Activated CD8-positive, alpha-beta memory T cell treated with anti-CD3 and anti-CD28 coated beads for 48 hours (primary cell): ENCODE data around the gene NTPCR.

Source experiments
- DNase-seq, 3 experiments: peaks; one replicate each; pipeline ENCODE4 v3.0.0-alpha.2; 2020; ENCODE audit warnings: low read depth in 2 of 3, low spot score in 2 of 3

The NTPCR gene

DNA sequence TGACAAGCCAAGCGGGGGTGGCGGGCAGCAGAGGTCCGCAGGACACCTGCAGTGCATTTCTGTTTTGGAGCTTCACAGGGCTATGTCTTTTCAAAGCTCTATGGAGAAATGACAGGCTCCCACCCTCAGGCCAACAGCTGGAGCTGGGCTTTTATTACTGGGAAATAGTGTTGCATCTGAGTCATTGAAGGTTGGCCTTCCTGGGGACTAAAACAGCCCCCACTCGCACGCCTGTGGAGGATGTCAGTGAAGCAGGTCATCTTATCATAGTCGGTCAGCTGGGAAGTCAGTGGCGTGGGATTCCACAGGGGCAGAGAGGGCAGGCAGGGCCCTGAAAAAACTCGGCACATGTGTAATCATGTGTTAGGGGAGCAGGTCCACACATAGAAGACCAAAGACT is 55.3 kb downstream of the NTPCR start:
- no peak for DNase-seq

DNA sequence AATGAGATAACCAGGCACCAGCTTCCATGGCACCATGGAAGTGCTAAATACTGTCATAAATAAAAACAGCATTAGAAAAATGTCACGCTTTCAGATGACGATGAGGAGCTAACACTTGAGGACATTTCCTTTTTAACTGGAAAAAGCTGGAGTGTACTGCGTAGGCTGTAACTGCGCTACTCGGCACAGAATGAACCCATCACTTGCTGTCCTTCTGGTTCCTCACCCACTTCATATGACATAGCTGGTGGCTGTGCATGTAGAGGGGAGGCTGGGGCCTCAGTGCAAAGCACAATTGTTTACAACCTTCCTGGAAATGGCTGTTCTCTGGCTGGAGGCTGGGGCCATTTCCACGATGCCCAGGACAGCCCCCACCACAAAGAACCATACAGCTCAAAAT is 55.7 kb downstream of the NTPCR start:
- DNase-seq, result no peak

DNA sequence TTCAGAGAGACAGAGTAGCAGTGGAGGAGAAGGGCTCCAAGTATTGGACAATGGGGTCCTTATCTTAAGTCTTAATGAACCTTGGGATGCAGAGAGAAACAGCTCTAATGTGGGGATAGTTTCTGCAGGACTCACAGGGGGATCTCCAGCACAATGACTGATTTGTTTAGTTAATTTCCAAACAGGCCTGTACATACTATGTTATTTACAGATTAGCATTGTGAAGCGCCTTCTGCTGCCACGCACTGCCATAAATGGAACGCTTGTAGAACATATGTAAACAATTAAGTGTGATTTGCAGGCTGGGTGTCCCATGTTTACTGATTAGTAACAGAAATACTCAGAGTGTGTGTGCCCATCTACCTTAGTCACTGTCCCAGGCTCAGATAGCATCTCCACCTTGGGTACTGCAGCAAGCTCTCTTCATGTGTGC is 56.1 kb downstream of the NTPCR start:
- no peak for DNase-seq

DNA sequence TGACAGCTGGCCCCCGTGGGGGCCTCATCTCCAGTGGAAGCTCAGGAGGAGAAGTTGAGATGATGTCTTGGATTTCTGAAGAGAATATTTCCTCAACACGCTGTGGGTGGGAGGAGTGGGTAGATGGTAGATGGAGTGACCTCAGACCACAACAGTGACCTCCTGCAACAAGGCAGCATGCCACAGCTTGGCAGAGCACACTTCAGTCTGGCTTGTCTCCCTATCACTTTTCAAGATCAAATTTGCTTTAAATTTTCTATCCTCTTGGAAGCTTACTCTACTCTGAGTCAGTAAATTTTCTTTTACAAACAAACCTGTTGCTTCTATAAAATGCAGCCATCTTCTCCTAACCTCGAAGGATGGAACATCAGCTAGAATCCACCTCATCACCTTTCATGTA is 59.7 kb downstream of the NTPCR start:
- no peak for DNase-seq

DNA sequence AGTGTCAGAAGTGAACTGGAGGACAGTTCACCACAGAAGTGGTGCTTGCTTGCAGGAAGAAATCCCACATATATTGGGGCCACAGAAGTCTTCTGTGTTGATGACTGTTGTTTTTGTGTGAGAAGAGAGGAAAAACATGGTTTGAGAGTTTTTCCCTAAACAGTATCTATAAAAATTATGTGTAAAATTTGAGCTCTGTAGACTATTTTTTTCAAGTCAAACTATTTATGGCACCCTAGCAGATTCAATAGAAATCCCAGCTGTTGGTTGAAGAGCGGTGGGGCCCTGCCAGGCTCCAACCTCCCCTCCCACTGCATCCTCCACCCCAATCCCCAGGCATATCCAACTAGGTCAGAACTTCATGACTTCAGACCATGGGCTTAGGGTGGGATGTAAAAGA is 61.6 kb downstream of the NTPCR start:
- DNase-seq, result no peak

DNA sequence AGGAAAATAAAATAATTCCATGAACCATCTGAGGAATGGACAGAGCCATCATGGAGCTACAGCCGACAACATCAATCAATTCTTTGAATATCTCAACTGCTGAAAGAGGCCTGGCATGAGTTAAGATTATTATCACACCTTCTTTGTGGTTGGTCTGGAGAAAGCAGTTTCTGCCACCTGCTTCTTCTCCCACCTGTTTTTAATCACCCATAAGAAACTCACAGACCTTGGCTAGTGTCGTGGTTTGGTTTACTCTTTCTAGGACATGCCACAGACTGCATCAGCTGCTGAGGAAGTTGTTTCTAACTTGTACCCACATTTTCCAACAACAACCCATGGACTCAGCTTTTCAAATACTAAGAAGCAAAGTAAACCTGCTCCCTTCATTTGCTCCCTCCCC is 65.6 kb downstream of the NTPCR start:
- no peak for DNase-seq

DNA sequence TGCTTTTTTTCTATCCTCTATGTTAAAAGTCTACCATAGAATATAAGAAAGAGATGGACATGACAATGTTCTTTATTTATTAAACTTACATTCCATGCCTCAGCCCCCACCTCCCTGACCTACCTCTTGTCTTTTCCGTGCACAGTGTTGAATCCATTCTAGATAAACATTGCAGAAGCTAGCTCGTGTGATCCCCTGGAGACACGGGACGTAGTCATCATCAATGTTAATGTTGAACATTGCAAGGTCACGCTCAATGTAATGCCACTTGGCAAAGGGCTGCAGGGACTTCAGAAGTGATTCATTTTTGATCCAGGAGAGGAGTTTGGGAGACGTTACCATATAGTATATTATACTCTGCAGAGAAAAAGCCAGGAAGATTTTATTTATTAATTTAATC is 66.4 kb downstream of the NTPCR start:
- no peak for DNase-seq

DNA sequence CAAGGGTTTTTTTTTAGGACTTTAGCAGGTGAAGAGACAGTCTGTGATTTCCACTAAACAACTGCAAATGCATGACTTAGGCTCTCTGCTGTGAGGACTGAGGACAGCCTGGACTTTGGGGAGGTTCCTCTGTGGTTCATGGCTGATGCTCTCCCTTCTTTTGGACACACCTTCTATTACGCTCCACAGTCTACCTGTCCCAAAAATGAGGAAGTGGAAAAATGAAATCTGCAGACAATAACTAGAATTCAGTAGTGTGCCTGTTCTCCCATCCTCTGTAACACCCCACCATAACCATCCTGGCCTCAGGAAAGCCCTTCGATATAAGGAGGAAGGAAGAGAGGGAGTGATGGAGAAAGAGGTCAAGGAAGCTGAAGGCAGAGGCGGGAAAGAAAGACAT is 68.7 kb downstream of the NTPCR start:
- DNase-seq, result no peak

DNA sequence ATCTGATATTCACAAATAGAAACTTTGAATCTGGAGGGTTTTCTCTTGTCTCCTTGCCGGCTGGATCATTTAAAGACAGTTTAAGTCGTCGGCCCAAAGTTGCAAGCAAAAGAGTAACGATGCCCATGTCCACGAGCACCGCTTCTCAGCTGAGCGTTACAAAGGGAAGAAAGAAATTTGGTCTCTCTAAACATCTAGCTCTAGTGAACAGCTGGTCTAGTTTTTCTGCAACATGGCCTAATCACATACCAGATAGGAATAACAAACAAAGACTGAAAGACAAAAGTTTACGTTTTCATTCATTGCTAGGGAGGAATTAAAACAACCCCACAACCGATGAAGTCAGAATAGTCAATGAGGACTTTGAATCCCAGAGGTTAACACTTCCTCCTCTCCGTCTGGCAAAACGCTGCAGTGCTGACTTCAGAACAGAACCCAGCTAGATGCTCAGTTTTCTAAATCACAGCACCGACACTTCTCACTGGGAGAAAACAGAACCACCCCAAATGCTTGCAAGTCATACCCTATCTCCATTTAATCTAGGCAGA is 69.4 kb downstream of the NTPCR start:
- DNase-seq, result no peak

DNA sequence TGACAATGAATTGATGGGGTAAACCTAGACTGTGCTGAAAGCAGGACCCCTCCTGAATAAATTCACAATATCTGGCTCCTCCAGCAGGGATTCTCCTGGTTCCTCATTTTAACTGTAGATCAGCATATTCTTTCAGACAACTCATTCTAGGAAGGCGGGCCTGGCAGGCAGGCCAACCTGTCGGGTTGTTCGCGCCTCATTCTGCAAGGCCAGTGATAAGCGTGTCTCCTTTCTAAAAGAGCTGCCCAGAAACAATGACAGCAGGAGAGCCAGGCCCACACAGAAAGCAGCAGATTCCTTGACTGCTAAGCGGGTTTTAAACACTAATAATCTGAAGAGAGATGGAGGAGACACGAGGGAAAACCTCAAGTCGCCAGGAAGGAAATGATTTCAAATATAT is 70.0 kb downstream of the NTPCR start:
- DNase-seq, result no peak

DNA sequence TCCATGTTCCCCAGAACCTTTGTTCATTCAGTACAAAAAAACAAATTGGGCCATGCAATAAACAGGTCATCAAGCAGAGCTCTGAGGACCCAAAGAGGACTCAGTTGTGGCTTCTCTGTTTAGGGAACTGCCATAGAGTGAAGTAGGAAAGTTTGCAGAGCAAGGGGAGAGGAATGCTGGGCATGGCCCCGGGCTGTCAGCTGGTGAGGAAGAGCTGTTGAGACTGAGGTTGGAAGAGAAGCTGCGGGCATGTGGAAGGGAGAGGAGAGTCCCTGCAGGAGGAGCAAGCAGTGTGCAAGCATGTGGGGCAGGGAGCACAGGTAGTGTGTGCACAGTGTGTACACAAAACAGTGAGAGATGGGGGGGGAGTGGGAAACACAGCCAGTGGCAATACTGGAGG is 71.8 kb downstream of the NTPCR start:
- DNase-seq, result no peak

DNA sequence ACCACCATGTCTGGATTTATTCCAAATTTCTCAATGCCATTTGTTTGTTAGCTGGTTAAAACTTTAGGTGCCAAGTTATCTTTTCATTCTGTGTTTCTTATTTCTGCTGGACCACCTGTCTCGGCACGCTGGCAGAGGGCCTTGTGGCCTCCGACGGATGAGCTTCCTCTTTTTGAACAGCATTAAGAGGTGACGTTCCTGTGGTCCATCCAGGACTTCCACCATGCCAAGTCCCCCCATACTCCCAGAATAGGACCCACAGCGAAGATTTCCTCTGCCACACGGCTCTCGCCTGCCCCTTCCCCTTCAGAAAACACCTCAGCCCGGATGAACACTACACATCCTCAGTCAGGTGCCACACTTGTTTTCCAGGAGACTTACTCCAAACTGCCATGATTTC is 73.8 kb downstream of the NTPCR start:
- DNase-seq, result no peak

DNA sequence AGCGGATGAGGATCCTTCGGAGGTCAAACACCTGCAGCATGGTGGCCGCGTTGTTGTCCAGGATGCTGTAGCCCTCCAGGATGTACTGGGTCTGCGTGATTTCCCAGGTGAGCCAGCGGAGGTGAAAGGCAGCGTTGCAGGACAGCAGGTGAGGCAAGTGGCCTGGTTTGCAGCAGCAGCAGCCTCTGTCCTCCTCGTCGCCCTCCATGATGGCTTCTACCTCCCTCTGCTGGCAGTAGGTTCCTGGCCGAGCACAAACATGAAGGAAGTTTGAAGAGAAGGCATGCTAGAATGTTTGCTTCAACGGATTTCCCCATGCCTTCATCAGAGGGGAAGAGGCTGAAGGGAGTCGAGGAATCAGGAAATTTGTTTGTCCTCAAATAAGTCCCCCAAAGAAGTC is 74.7 kb downstream of the NTPCR start:
- no peak for DNase-seq

DNA sequence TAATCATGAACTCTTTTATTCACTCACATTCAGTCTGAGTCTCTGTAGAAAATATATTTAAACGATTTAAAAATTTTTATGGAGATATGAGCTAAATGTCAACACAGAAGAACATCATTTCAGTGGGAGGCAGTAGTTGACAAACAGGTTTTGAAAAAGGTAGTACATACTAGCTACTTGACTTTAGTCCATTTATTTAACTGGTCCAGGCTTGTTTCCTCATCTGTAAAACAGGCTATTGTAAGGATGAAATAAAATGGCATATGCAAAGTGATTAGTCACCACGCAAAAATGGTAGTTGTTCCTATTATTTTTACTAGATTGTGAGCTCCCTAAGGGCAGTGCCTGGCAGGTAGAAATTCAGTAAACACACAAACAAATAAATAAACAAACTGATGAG is 75.2 kb downstream of the NTPCR start:
- DNase-seq, result no peak

DNA sequence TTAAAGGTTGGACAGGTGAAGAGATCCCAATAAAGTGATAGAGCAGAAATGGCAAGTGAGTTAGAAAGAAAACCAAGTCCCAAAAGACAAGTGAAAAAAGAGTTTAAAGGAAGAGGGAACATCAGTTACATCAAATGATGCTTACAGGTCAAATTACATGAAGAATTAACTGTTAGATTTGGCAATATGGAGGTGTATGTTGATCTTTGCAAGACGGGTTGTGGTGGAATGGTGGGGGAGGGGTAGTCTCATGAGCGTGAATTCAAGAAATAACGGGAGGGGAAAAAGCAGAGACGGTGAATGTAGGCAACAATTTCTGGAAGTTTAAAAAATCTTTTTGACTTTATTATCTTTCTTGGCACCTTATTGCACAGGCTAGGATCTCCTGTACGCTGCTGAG is 76.6 kb downstream of the NTPCR start:
- no peak for DNase-seq

DNA sequence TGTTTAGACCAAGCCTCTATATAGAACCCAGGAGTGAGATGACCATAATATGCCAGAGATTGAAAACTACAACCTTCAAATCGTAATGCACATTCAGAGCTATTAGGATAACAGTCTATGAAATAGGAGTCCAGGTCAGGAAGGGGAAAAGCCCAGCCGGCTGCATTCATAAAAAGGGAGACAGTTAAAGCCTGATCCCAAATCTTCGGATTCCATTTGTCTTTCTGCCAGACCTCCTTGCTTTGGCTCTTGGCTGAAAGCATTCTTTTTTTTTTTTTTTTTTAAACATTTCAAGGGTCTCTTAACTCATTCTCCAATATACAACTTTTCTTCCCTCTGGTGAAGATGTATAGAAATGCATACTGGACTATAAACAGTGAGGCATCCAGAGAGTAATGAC is 81.1 kb downstream of the NTPCR start:
- no peak for DNase-seq

DNA sequence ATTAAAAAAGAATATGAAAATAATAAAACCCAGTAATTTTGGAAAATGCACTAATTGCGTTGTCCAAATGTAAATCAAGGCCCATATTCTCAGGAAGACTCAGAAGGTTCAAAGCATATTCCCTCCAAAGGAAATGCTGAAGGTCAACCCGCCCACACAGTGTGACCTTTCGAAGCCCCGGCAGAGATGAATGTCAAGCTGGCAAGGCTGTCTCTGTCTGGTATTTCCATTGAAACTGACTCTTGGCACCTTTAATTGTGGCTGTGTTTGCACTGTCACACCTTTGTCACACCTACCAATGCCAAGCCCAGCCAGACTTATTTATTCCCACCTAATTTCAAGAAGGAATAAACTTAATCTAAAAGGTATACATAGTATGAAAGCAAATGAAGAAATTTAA is 82.5 kb downstream of the NTPCR start:
- no peak for DNase-seq

DNA sequence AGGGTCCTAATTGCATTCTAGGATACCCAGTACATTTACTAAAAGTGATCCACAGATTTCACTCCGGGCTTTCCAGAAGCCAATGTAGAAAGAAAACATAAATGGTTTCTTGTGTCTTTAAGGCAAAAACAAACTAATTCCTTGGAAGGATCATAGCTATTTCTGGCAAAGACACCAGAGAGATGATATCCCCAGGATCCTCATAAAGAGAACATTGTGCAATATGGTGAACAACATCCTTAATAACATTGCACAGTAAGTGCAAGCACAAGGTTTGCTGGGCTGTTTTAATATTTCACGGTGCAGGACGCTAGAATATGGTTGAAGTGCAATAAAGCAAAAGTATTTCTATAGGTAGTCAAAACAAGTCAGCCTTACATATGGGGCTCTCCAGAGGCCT is 83.0 kb downstream of the NTPCR start:
- no peak for DNase-seq
